ENCODE data around the gene PDE8B. TPM values are rescaled to one million over a fixed set of nuclear protein-coding genes. Genes with fewer than 3 reads are reported as not detected.

Gene PDE8B
- polyA plus RNA-seq, 1 of the 3 experiments (the other 2 are of a cell fraction), result not detected

- no peaks in the 10 kb centered on the region for H3K9me3 ChIP-seq
- H3K4me3 ChIP-seq (ENCODE audit: low read depth in 2 of 2, low read length in 1 of 2), result no peak overlapping the region
- CTCF ChIA-PET, result no interaction called here
- POLR2A ChIA-PET, result no interaction called here
- peaks cover 0 to 15% of the 10 kb centered on the region in 2 experiments; a peak in 1 of 4 replicates for H3K4me1 ChIP-seq (ENCODE audit: control insufficient read depth in 1 of 2, insufficient read depth in 2 of 2, low read depth in 1 of 2, low read length in 1 of 2)
- no peak for DNase-seq
- H3K36me3 ChIP-seq (replicated peaks in 1 of 2; ENCODE audit: control insufficient read depth in 1 of 2, insufficient read depth in 2 of 2, low read length in 1 of 2), result no peaks in the 10 kb centered on the region
- 57% methylated on average over 1 of the region's 1 CpG for WGBS (ENCODE audit: low lambda C conversion rate)
- no peaks in the 10 kb centered on the region for H3K79me2 ChIP-seq (ENCODE audit: insufficient read depth)
- TF ChIP-seq GATA2 (CRISPR knock-in tag; IDR thresholded peaks at IDR 0.05) (no peak), FOXJ3 (CRISPR knock-in tag; IDR thresholded peaks at IDR 0.05) (no peak), EP300 (IDR thresholded peaks at IDR 0.05; ENCODE audit: borderline replicate concordance in 1 of 2, low read depth in 1 of 2, low read length in 1 of 2) (no peak), MXI1 (IDR thresholded peaks at IDR 0.05; ENCODE audit: low read depth, low read length) (no peak), NRF1 (IDR thresholded peaks at IDR 0.05; ENCODE audit: low read depth, low read length) (no peak), CTCF (IDR thresholded peaks at IDR 0.05) (no peak), ZBTB33 (IDR thresholded peaks at IDR 0.05; ENCODE audit: borderline replicate concordance, low read depth) (no peak), MAX (IDR thresholded peaks at IDR 0.05; ENCODE audit: low read depth) (no peak), IRF3 (IDR thresholded peaks at IDR 0.05; ENCODE audit: low read depth, low read length) (no peak), RAD21 (IDR thresholded peaks at IDR 0.05; ENCODE audit: low read length) (no peak), EZH2phosphoT487 (IDR thresholded peaks at IDR 0.05; ENCODE audit: borderline replicate concordance, low read depth) (no peak), JUND (IDR thresholded peaks at IDR 0.05) (no peak), FOXM1 (IDR thresholded peaks at IDR 0.05; ENCODE audit: low read depth) (no peak), SMC3 (IDR thresholded peaks at IDR 0.05; ENCODE audit: low read depth, low read length) (no peak), POLR2AphosphoS5 (IDR thresholded peaks at IDR 0.05; ENCODE audit: low read depth, low read length) (no peak)
- H3K9ac ChIP-seq, result no peak overlapping the region
- H3K9me2 ChIP-seq, result no peaks in the 10 kb centered on the region
- H3K4me2 ChIP-seq, result no peak overlapping the region
- no peak overlapping the region for H3K27ac ChIP-seq (ENCODE audit: low read depth in 2 of 2, low read length in 1 of 2)
- H4K20me1 ChIP-seq (ENCODE audit: insufficient read depth), result no peaks in the 10 kb centered on the region
- H2AFZ ChIP-seq (ENCODE audit: low read depth), result no peak overlapping the region
- no peaks in the 10 kb centered on the region for H3K27me3 ChIP-seq (ENCODE audit: insufficient read depth)
- no peaks in the 10 kb centered on the region for H3F3A ChIP-seq (replicated peaks; ENCODE audit: insufficient read depth)
Observed at GRCh38 chr5:77312413-77312812, 101.9 kb downstream of the PDE8B start.

Measured in SK-N-SH (cell line).